Measurements from ENCODE around the gene PDE1C.
"Not testable (repeated sequence)": the region's sequence is repeated elsewhere in the genome, so short reads cannot be mapped to it uniquely, and the experiment has no call there.

PDE1C gene

DNA sequence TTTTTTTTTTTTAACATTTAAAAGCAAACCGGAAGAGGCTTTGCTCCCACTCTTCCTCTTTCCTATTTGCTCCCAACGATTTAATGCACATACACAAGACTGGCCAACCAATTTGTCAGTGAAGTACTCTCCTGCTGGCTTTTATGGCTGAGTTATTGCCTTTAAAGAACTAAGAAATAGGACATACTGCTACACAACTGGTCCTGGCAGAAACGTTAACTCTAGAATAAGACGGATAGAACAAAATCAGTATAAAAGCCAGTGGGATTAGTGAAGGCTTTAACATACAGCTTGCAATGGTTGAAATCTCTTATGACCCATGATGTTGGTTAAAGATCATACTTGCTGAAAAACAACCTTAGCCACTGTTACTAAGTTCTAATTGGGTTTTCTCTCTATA, 47.2 kb downstream of the PDE1C start:
- Histone ChIP-seq H3K27ac (ENCODE audit: low read length) (no peak overlapping the region), H3K36me3 (ENCODE audit: control insufficient read depth in 1 of 2, insufficient read depth in 2 of 2, low read length in 2 of 2) (no peaks in the 10 kb centered on the region), H3K4me3 (ENCODE audit: low read depth in 1 of 2, low read length in 2 of 2) (no peak overlapping the region), H3K9me3 (ENCODE audit: control insufficient read depth in 1 of 2, low read length in 2 of 2) (no peaks in the 10 kb centered on the region), H3K4me1 (ENCODE audit: control insufficient read depth in 1 of 2, insufficient read depth in 2 of 2, low read length in 2 of 2) (no peaks in the 10 kb centered on the region), H3K27me3 (ENCODE audit: low read depth, low read length) (no peaks in the 10 kb centered on the region)

DNA sequence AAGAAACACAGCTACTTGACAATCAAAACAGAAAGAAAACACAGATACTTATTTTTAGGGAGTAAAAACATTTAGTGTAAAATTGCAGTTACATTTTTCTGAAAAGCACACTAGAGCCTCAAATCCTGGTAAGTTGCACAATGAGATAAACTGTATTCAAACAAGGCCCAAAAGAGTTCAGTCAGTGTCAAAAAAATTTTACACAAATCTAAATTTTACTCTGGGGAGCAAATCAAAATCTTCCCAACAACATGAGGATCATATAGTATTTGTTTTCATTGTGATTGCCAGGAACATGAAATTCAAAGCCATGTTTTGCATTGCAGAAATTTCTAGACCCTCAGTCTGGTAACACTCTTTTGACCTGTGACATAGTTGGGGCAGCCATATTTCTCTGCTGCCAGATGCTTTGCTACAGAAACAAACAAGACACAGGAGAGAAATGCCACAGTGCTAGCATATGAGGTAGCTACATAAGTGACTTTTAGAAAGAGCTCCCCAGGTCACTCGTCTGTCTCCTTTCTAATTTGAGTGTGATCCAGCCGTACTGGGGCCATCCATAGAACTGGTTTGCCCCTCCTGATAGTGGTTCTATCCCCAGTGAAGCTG, 49.6 kb downstream of the PDE1C start:
- no peaks in the 10 kb centered on the region for H3K4me1 ChIP-seq (ENCODE audit: control insufficient read depth in 1 of 2, insufficient read depth in 2 of 2, low read length in 2 of 2)
- H3K36me3 ChIP-seq (ENCODE audit: control insufficient read depth in 1 of 2, insufficient read depth in 2 of 2, low read length in 2 of 2), result no peaks in the 10 kb centered on the region
- no peaks in the 10 kb centered on the region for H3K9me3 ChIP-seq (ENCODE audit: control insufficient read depth in 1 of 2, low read length in 2 of 2)
- H3K27me3 ChIP-seq (ENCODE audit: low read depth, low read length), result no peaks in the 10 kb centered on the region
- H3K27ac ChIP-seq (ENCODE audit: low read length), result no peak overlapping the region
- H3K4me3 ChIP-seq (ENCODE audit: low read depth in 1 of 2, low read length in 2 of 2), result no peak overlapping the region

DNA sequence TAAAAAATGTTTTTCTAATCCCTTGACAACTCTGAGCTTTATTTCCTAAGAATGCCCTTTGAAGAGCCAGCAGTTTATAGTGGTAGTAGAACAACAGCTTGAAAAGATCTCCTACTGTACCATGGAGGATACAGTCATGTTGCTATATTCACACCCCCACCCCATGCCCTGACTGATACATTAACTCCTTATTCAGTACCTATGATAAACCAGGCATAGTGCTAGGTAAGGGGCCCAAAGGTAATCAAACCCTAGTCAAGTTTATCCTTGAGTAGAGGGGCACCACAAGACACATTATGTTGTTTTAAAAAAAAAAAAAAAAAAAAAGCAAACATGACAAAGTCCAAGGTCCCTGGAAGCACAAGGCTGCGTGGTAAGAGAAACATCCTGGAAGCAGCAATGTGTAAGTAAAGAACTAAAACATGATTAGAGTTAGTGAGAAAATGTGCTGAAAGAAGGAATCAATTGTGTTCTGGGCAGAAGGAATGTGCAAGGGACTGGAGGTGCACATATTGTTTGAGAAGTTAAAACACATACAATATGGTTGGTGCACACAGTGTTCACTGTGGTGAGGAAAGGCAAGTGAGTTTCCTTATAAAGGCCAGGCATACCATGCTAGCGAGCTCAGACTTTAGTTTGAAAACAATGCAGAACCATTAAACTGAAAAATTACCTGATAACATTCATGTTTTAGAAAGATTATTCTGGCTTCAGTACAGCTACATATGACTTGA, 51.2 kb downstream of the PDE1C start:
- no peak overlapping the region for H3K27ac ChIP-seq (ENCODE audit: low read length)
- no peaks in the 10 kb centered on the region for H3K36me3 ChIP-seq (ENCODE audit: control insufficient read depth in 1 of 2, insufficient read depth in 2 of 2, low read length in 2 of 2)
- H3K4me3 ChIP-seq (ENCODE audit: low read depth in 1 of 2, low read length in 2 of 2), result no peak overlapping the region
- H3K4me1 ChIP-seq (ENCODE audit: control insufficient read depth in 1 of 2, insufficient read depth in 2 of 2, low read length in 2 of 2), result no peaks in the 10 kb centered on the region
- H3K9me3 ChIP-seq (ENCODE audit: control insufficient read depth in 1 of 2, low read length in 2 of 2), result no peaks in the 10 kb centered on the region
- H3K27me3 ChIP-seq (ENCODE audit: low read depth, low read length), result no peaks in the 10 kb centered on the region

DNA sequence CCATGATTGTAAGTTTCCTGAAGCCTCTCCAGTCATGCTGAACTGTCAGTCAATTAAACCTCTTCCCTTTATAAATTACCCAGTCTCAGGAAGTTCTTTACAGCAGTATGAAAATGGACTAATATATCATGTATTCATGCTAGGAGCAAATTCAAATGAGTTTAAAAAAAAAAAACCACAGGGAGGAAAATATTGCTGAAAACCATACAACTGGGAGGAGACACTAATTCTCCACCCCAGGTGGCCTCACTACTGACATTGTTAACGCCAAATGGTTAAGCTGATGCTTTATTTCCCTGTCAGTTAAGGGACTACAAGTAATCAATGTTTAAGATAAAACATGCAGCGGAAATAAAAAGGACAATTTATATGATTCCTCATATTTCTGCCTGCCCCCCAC, 55.1 kb downstream of the PDE1C start:
- Histone ChIP-seq H3K4me3 (ENCODE audit: low read depth in 1 of 2, low read length in 2 of 2) (no peak overlapping the region), H3K9me3 (ENCODE audit: control insufficient read depth in 1 of 2, low read length in 2 of 2) (no peaks in the 10 kb centered on the region), H3K27ac (ENCODE audit: low read length) (no peak overlapping the region), H3K27me3 (ENCODE audit: low read depth, low read length) (no peaks in the 10 kb centered on the region), H3K36me3 (ENCODE audit: control insufficient read depth in 1 of 2, insufficient read depth in 2 of 2, low read length in 2 of 2) (peaks cover 0 to 3% of the 10 kb centered on the region in 2 donors), H3K4me1 (ENCODE audit: control insufficient read depth in 1 of 2, insufficient read depth in 2 of 2, low read length in 2 of 2) (no peaks in the 10 kb centered on the region)

- not testable (repeated sequence) for H3K4me3 ChIP-seq (ENCODE audit: low read depth in 1 of 2, low read length in 2 of 2); H3K4me1 ChIP-seq (ENCODE audit: control insufficient read depth in 1 of 2, insufficient read depth in 2 of 2, low read length in 2 of 2); H3K27me3 ChIP-seq (ENCODE audit: low read depth, low read length); H3K36me3 ChIP-seq (ENCODE audit: control insufficient read depth in 1 of 2, insufficient read depth in 2 of 2, low read length in 2 of 2); H3K9me3 ChIP-seq (ENCODE audit: control insufficient read depth in 1 of 2, low read length in 2 of 2); H3K27ac ChIP-seq (ENCODE audit: low read length)
These were observed 56.7 kb downstream of the PDE1C start for GRCh38 chr7:32013471-32013870.

DNA sequence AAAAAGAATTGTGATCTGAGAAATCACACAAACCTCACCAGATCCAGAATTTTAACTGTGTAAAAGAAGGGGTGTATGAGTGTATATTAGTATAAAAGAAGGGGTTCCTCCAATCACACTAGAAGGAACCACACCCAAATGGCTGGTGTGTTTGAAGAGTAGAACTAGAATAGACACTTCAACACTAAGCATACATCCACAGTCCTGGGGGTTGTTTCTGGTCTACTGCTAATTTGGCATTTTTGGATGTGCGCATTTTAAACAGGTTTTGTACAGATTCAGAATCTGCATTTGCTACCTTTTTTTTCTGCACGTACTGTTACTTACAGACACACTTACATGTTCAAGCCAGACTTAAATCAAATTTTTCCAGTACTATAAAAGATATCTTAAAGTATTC, 64.6 kb downstream of the PDE1C start:
- H3K27me3 ChIP-seq (ENCODE audit: low read depth, low read length), result no peaks in the 10 kb centered on the region
- no peak overlapping the region for H3K4me3 ChIP-seq (ENCODE audit: low read depth in 1 of 2, low read length in 2 of 2)
- H3K4me1 ChIP-seq (ENCODE audit: control insufficient read depth in 1 of 2, insufficient read depth in 2 of 2, low read length in 2 of 2), result no peaks in the 10 kb centered on the region
- no peak overlapping the region for H3K27ac ChIP-seq (ENCODE audit: low read length)
- H3K36me3 ChIP-seq (ENCODE audit: control insufficient read depth in 1 of 2, insufficient read depth in 2 of 2, low read length in 2 of 2), result peaks cover 0 to 2% of the 10 kb centered on the region in 2 donors
- H3K9me3 ChIP-seq (ENCODE audit: control insufficient read depth in 1 of 2, low read length in 2 of 2), result peaks cover 0 to 10% of the 10 kb centered on the region in 2 donors

- H3K36me3 ChIP-seq (ENCODE audit: control insufficient read depth in 1 of 2, insufficient read depth in 2 of 2, low read length in 2 of 2), result no peaks in the 10 kb centered on the region
- no peak overlapping the region for H3K4me3 ChIP-seq (ENCODE audit: low read depth in 1 of 2, low read length in 2 of 2)
- H3K27me3 ChIP-seq (ENCODE audit: low read depth, low read length), result no peaks in the 10 kb centered on the region
- no peak overlapping the region for H3K27ac ChIP-seq (ENCODE audit: low read length)
- no peaks in the 10 kb centered on the region for H3K4me1 ChIP-seq (ENCODE audit: control insufficient read depth in 1 of 2, insufficient read depth in 2 of 2, low read length in 2 of 2)
- peaks cover 0 to 10% of the 10 kb centered on the region in 2 donors for H3K9me3 ChIP-seq (ENCODE audit: control insufficient read depth in 1 of 2, low read length in 2 of 2)
These were observed 68.3 kb downstream of the PDE1C start for GRCh38 chr7:32001948-32002347.

- Histone ChIP-seq H3K36me3 (ENCODE audit: control insufficient read depth in 1 of 2, insufficient read depth in 2 of 2, low read length in 2 of 2) (no peaks in the 10 kb centered on the region), H3K27ac (ENCODE audit: low read length) (no peak overlapping the region), H3K4me3 (ENCODE audit: low read depth in 1 of 2, low read length in 2 of 2) (no peak overlapping the region), H3K4me1 (ENCODE audit: control insufficient read depth in 1 of 2, insufficient read depth in 2 of 2, low read length in 2 of 2) (no peaks in the 10 kb centered on the region), H3K27me3 (ENCODE audit: low read depth, low read length) (no peaks in the 10 kb centered on the region), H3K9me3 (ENCODE audit: control insufficient read depth in 1 of 2, low read length in 2 of 2) (peaks cover 0 to 10% of the 10 kb centered on the region in 2 donors)
These were observed 72.8 kb downstream of the PDE1C start for GRCh38 chr7:31997423-31997822.

- Histone ChIP-seq H3K4me1 (ENCODE audit: control insufficient read depth in 1 of 2, insufficient read depth in 2 of 2, low read length in 2 of 2) (no peaks in the 10 kb centered on the region), H3K27ac (ENCODE audit: low read length) (no peak overlapping the region), H3K4me3 (ENCODE audit: low read depth in 1 of 2, low read length in 2 of 2) (no peak overlapping the region), H3K27me3 (ENCODE audit: low read depth, low read length) (no peaks in the 10 kb centered on the region), H3K36me3 (ENCODE audit: control insufficient read depth in 1 of 2, insufficient read depth in 2 of 2, low read length in 2 of 2) (no peaks in the 10 kb centered on the region), H3K9me3 (ENCODE audit: control insufficient read depth in 1 of 2, low read length in 2 of 2) (no peaks in the 10 kb centered on the region)
These were observed 75.1 kb downstream of the PDE1C start for GRCh38 chr7:31995134-31995533.

GRCh38 chr7:31991846-31992245, 78.4 kb downstream of the PDE1C start:
- H3K27me3 ChIP-seq (ENCODE audit: low read depth, low read length), result no peaks in the 10 kb centered on the region
- no peaks in the 10 kb centered on the region for H3K4me1 ChIP-seq (ENCODE audit: control insufficient read depth in 1 of 2, insufficient read depth in 2 of 2, low read length in 2 of 2)
- no peak overlapping the region for H3K4me3 ChIP-seq (ENCODE audit: low read depth in 1 of 2, low read length in 2 of 2)
- H3K36me3 ChIP-seq (ENCODE audit: control insufficient read depth in 1 of 2, insufficient read depth in 2 of 2, low read length in 2 of 2), result no peaks in the 10 kb centered on the region
- no peak overlapping the region for H3K27ac ChIP-seq (ENCODE audit: low read length)
- no peaks in the 10 kb centered on the region for H3K9me3 ChIP-seq (ENCODE audit: control insufficient read depth in 1 of 2, low read length in 2 of 2)

GRCh38 chr7:31991406-31991805, 78.8 kb downstream of the PDE1C start:
- H3K36me3 ChIP-seq (ENCODE audit: control insufficient read depth in 1 of 2, insufficient read depth in 2 of 2, low read length in 2 of 2), result no peaks in the 10 kb centered on the region
- no peaks in the 10 kb centered on the region for H3K9me3 ChIP-seq (ENCODE audit: control insufficient read depth in 1 of 2, low read length in 2 of 2)
- no peaks in the 10 kb centered on the region for H3K4me1 ChIP-seq (ENCODE audit: control insufficient read depth in 1 of 2, insufficient read depth in 2 of 2, low read length in 2 of 2)
- H3K4me3 ChIP-seq (ENCODE audit: low read depth in 1 of 2, low read length in 2 of 2), result no peak overlapping the region
- no peak overlapping the region for H3K27ac ChIP-seq (ENCODE audit: low read length)
- no peaks in the 10 kb centered on the region for H3K27me3 ChIP-seq (ENCODE audit: low read depth, low read length)

All from muscle layer of duodenum (tissue), 2 donors.